Adrenal gland (tissue), 12 donors: ENCODE measurements around the gene NGRN. TPM values are rescaled to one million over a fixed set of nuclear protein-coding genes. Genes with fewer than 3 reads are reported as not detected.
A peak's percentile ranks its signal among the peaks of the same experiment; 100 is the strongest.

Experiments
- DNase-seq, 7 donors: peaks; one replicate each; pipeline ENCODE4 v3.0.0-alpha.2; 2019 to 2020
- H3K27ac ChIP-seq, 5 donors: fragments of 200-600 bp; sonication (generic) in 4 of 5; 1 replicate in 3 of 5; 2 replicates in 2 of 5; pipeline versions ENCODE4 v1.5.1 to v1.8.0; 2016 to 2020; ENCODE audit warnings: mild to moderate bottlenecking in 1 of 5
- H3K27me3 ChIP-seq: fragments of 200-600 bp; 2 replicates; pipeline ENCODE4 v1.8.0; 2021
- H3K36me3 ChIP-seq, 2 donors: fragments of 200-600 bp; replicated peaks in 1 of 2; 1 replicate in 1 of 2; 2 replicates in 1 of 2; pipeline versions ENCODE4 v1.5.1 to v1.8.0; 2018 to 2022
- H3K4me1 ChIP-seq, 2 donors: fragments of 200-600 bp; replicated peaks in 1 of 2; 1 replicate in 1 of 2; 2 replicates in 1 of 2; pipeline versions ENCODE4 v1.5.1 to v1.8.0; 2018 to 2021
- H3K4me3 ChIP-seq, 4 donors: fragments of 200-600 bp; sonication (generic) in 3 of 4; one replicate each; pipeline ENCODE4 v1.5.1; 2016 to 2018
- H3K9me3 ChIP-seq, 3 donors: fragments of 200-600 bp; sonication (generic) in 1 of 3; replicated peaks in 1 of 3; 1 replicate in 2 of 3; 2 replicates in 1 of 3; pipeline versions ENCODE4 v1.5.1 to v1.8.0; 2016 to 2021
- CTCF ChIP-seq, 6 experiments: fragments of 450-650 bp in 4 of 6; fragments of 200-600 bp in 2 of 6; sonication (generic) in 1 of 6; IDR thresholded peaks; 1 replicate in 5 of 6; 2 replicates in 1 of 6; pipeline versions ENCODE4 v1.5.1 to v1.8.0; 2016 to 2021; ENCODE audit warnings: antibody characterized with exemption in 6 of 6, mild to moderate bottlenecking in 2 of 6, moderate library complexity in 1 of 6
- POLR2A ChIP-seq, 2 donors: fragments of 450-650 bp; IDR thresholded peaks; one replicate each; pipeline ENCODE4 v1.6.1; 2017; ENCODE audit warnings: antibody characterized with exemption in 2 of 2, mild to moderate bottlenecking in 2 of 2, moderate library complexity in 1 of 2
- WGBS, 4 donors: extraction: QIAGEN DNeasy Blood & Tissue Kit in 2 of 4; methylation state at CpG; one replicate each; pipeline versions ENCODE4 v1.1.5 to v1.1.7; 2013 to 2017; 5-methylcytosine and 5-hydroxymethylcytosine counted together
- intact Hi-C, 2 donors: fragments of 100-400 bp; cut with DNase I; formaldehyde crosslinking; loops; one replicate each; pipeline versions ENCODE4 v1.14.1 to v1.15.0; 2022 to 2023
- polyA plus RNA-seq, 3 donors: library from polyadenylated mRNA; stranded (reverse); fragments of 200-250 nt in 2 of 3; fragments of 350-450 nt in 1 of 3; fragmentation: Illumina TruSeq in 1 of 3; extraction: RNeasy Lipid Tissue Mini Kit (QIAGEN cat#74804) in 1 of 3; gene quantifications; one replicate each; pipeline ENCODE4 v1.2.3, GENCODE V29; 2013 to 2014
- total RNA-seq, 9 donors: library from RNA; depleted of rRNA in 4 of 9; stranded (reverse); fragments of >200 nt in 4 of 9; fragments of 120-200 nt in 1 of 9; fragmentation: NEBNext Ultra II Directional in 1 of 9; extraction: Animal tissue kit (Norgen Biotek cat#: 25700) in 1 of 9; gene quantifications; one replicate each; pipeline versions ENCODE4 v1.1.0 to v1.2.4, GENCODE V29; 2013 to 2023
- donor health status: healthy with polysubstance abuse.
- donor health status: Bipolar disorder and iron deficiency.
- donor health status: DM: yes; HTN: yes; CAD: no.
- donor health status: DM: no; HTN: no; CAD: no.
- donor health status: DM: no; HTN: no; CAD: no.
- donor health status: DM: yes; HTN: yes; CAD: no.

NGRN gene
- total and polyA plus RNA-seq, 12 donors = 53.5 to 133 (median 103) TPM

- no peaks in the 10 kb centered on the region for H3K36me3 ChIP-seq
- H3K4me1 ChIP-seq = peaks cover 10 to 15% of the 10 kb centered on the region in 2 donors
- no peak overlapping the region for H3K4me3 ChIP-seq
- H3K9me3 ChIP-seq = no peaks in the 10 kb centered on the region
- 21 to 36% (median 30%) methylated on average over 4 to 5 of the region's 5 CpGs for WGBS, 4 donors
- DNase-seq = peak; percentile 76 to 89 (median 83)
- intact Hi-C loops = no loop called here
- H3K27ac ChIP-seq = peak overlapping the region; percentile 0 to 77 (median 69)
- H3K27me3 ChIP-seq = no peaks in the 10 kb centered on the region
- TF ChIP-seq POLR2A (IDR thresholded peaks at IDR 0.05) (no peak), CTCF (IDR thresholded peaks at IDR 0.05) (no peak)
These were observed 50.0 kb downstream of the NGRN start for GRCh38 chr15:90315278-90315982.

DNA sequence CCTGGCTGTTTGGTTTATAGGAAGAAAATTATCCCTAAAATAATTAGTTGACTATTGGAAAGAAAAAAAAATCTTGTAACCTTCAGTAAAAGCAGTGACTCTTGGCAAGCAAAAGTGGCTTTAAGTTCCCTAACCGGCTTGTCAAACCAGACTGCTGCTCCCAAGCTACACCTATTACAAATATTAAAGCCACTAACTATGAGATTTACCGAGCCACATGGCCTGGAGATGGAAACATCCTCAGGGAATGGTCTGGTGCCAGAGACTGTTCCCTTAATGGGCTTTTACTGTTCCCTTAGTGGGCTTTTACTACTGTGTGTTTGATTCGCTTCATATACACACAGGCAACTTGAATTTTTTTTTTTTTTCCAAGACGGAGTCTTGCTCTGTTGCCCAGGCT is 50.7 kb downstream of the NGRN start:
- peak in 1 of 7 donors; percentile 35 for DNase-seq
- peaks cover 10 to 16% of the 10 kb centered on the region in 2 donors for H3K4me1 ChIP-seq
- TF ChIP-seq POLR2A (IDR thresholded peaks at IDR 0.05) (no peak), CTCF (IDR thresholded peaks at IDR 0.05) (no peak)
- H3K36me3 ChIP-seq = no peaks in the 10 kb centered on the region
- no peaks in the 10 kb centered on the region for H3K9me3 ChIP-seq
- peak overlapping the region; percentile 0 to 77 (median 69) for H3K27ac ChIP-seq
- intact Hi-C loops = no loop called here
- no peak overlapping the region for H3K4me3 ChIP-seq
- no peaks in the 10 kb centered on the region for H3K27me3 ChIP-seq
- WGBS, 4 donors = 57 to 68% (median 62%) methylated on average over 4 of the region's 4 CpGs

DNA sequence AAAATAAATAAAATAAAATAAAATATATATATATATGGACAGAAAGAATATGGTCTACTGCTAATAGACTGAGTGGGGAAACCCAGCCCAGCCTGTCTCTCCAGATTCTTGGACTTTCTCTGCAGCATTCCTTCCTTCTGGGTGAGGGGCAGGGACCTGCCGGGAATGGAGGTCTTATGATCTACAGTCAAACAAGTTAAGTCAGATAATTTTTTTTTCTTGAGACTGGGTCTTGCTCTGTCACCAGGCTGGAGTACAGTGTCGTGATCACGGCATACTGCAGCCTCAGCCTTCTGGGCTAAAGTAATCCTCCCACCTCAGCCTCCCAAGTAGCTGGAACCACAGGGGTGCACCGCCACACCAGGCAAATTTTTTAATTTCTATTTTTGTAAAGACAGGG is 53.1 kb downstream of the NGRN start:
- Histone ChIP-seq H3K4me1 (peaks cover 10 to 21% of the 10 kb centered on the region in 2 donors), H3K36me3 (no peaks in the 10 kb centered on the region), H3K27ac (no peak overlapping the region), H3K9me3 (no peaks in the 10 kb centered on the region), H3K27me3 (no peaks in the 10 kb centered on the region), H3K4me3 (no peak overlapping the region)
- TF ChIP-seq POLR2A (IDR thresholded peaks at IDR 0.05) = no peak
- TF ChIP-seq CTCF (IDR thresholded peaks at IDR 0.05) = no peak
- intact Hi-C loops = no loop called here
- peak in 1 of 7 donors; percentile 34 for DNase-seq
- 65 to 96% (median 88%) methylated on average over 4 of the region's 4 CpGs for WGBS, 4 donors

GRCh38 chr15:90320062-90320884 is 54.8 kb downstream of the NGRN start:
- peak; percentile 96 to 100 (median 100) for TF ChIP-seq CTCF (IDR thresholded peaks at IDR 0.05)
- TF ChIP-seq POLR2A (IDR thresholded peaks at IDR 0.05) = no peak
- peak; percentile 80 to 94 (median 90) for DNase-seq
- WGBS, 4 donors = 10 to 14% (median 13%) methylated on average over 16 to 17 of the region's 17 CpGs
- H3K4me3 ChIP-seq = no peak overlapping the region
- no peaks in the 10 kb centered on the region for H3K27me3 ChIP-seq
- no peaks in the 10 kb centered on the region for H3K36me3 ChIP-seq
- H3K27ac ChIP-seq = no peak overlapping the region
- peaks cover 10 to 19% of the 10 kb centered on the region in 2 donors for H3K4me1 ChIP-seq
- no peaks in the 10 kb centered on the region for H3K9me3 ChIP-seq
- intact Hi-C loops = loop anchor here (5.0 to 10.0 kb wide), 4 partner anchors 55 to 285 kb away; no protein-coding TSS in a partner anchor
